GM18526 (cell line): ENCODE data around the gene CDKL1.

Source experiments
- POLR2A ChIP-seq: IDR thresholded peaks from 3 replicates; pipeline ENCODE4 v1.6.1; 2011; ENCODE audit not compliant: insufficient read length; ENCODE audit errors: extremely low read depth

Gene CDKL1

GRCh38 chr14:50396631-50397389 is at the start of gene CDKL1:
CDKL1 (minus strand) TSS chr14:50396881; CDS start chr14:50395868, 1,013 bp downstream.
- peak; percentile 19 for TF ChIP-seq POLR2A

- no peak for TF ChIP-seq POLR2A
These were observed 37.8 kb upstream of the CDKL1 start for GRCh38 chr14:50434528-50434927.

GRCh38 chr14:50432131-50432530 is 35.5 kb upstream of the CDKL1 start:
- TF ChIP-seq POLR2A = no peak

GRCh38 chr14:50425816-50426215 is 29.1 kb upstream of the CDKL1 start:
- TF ChIP-seq POLR2A = no peak

GRCh38 chr14:50425105-50425504 is 28.4 kb upstream of the CDKL1 start:
- no peak for TF ChIP-seq POLR2A

DNA sequence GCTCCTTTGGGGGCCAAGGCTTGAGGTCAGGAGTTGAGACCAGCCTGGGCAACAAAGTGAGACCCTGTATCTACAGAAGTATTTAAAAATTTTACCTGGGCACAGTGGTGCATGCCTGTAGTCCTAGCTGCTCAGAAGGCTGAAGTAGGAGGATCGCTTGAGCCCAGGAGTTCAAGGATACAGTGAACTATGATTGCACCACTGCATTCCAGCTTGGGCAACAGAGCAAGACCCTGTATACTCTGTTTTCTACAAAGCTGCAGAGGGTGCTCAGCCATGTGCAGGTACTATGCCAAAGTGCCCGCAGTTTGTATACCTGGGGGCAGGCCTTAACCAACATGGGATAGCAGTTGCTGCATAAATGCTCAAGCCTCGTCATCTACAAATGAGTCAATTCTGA is 26.8 kb upstream of the CDKL1 start:
- TF ChIP-seq POLR2A = no peak

DNA sequence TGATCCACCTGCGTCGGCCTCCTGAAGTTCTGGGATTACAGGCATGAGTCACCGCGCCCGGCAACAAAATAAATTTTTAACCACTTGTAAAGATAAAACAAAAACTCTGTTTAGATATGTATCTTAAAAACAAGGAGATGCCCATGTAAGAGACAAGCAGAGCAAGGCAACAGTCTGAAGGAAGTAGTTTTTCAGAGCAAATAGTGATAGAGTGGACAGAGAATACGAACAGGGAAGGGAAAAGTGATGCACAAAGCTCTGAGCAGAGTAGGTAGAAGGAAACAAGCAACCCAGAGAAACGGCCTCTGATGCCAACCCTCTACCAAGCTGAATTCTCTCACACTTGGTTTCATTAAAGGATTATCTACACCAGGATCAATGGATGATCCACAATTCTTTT is 24.8 kb upstream of the CDKL1 start:
- TF ChIP-seq POLR2A = no peak

DNA sequence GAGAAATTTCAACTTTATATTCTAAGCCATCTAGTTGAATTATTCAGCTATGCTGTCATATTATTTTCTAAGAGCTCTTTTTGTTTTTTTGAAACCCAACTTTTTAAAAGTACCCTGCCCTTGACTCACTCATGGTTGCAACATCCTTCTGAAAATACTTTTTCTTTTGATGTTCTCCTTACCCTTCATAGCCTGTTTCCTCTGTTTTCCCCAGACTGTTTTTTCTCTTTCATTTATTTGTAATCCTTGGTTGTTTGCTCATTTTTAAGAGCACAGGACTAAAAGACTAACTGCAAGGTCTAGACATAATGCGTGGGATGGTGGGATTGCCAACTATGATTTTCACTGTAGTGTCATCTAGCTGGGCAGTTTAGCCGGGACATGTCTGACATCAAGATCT is 21.2 kb upstream of the CDKL1 start:
- TF ChIP-seq POLR2A = no peak

GRCh38 chr14:50410921-50411320 is 14.2 kb upstream of the CDKL1 start:
- no peak for TF ChIP-seq POLR2A

- TF ChIP-seq POLR2A = no peak
These were observed 13.4 kb upstream of the CDKL1 start for GRCh38 chr14:50410071-50410470.

- TF ChIP-seq POLR2A = no peak
These were observed 10.6 kb upstream of the CDKL1 start for GRCh38 chr14:50407111-50407812.

GRCh38 chr14:50403419-50403818 is 6.7 kb upstream of the CDKL1 start:
- no peak for TF ChIP-seq POLR2A

GRCh38 chr14:50402965-50403364 is 6.3 kb upstream of the CDKL1 start:
- TF ChIP-seq POLR2A = no peak

DNA sequence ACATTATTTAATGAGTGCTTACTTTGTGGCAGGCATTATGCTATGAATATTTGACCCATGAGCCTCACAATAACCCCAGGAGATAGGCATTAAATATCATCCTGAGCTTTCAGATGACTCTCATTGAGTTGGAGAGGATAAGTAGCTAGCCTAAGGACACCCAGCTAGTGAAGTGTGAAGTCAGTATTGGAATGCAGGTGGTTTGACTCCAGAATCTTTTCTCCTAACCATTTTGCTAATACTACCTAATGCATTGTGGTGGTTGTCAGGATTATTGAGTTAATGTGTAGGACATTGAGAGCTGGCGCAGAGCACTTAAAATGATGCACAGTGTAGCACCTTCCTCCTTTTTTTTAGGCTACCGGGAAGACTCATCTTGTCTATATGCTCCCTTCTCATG is 3.8 kb upstream of the CDKL1 start:
- no peak for TF ChIP-seq POLR2A

- no peak for TF ChIP-seq POLR2A
These were observed 2.8 kb upstream of the CDKL1 start for GRCh38 chr14:50399251-50400032.

DNA sequence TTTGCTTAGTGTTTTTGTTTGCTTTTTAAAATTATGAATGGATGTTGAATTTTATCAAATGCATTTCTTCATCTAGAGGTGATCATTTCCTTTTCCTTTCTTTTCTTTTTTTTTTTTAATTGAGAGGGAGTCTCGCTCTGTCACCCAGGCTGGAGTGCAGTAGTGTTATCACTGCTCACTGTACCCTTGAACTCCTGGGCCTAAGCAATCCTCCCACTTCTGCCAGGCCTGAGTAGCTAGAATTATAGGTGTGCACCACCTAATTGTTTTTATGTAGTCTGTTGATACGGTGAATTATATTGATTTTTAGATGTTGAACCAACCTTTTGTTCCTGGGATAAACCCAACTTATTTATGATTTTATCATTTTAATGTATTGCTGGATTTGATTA is 1.5 kb upstream of the CDKL1 start:
- no peak for TF ChIP-seq POLR2A
